Measurements from ENCODE around the gene RHEX. TPM values are rescaled to one million over a fixed set of nuclear protein-coding genes. Genes with fewer than 3 reads are reported as not detected.

The RHEX gene
- total and polyA plus RNA-seq, 2 of the 13 experiments (the other 11 are each of a cell fraction or from before 2014, with no cell fraction given) = 1.4 to 2.7 TPM

DNA sequence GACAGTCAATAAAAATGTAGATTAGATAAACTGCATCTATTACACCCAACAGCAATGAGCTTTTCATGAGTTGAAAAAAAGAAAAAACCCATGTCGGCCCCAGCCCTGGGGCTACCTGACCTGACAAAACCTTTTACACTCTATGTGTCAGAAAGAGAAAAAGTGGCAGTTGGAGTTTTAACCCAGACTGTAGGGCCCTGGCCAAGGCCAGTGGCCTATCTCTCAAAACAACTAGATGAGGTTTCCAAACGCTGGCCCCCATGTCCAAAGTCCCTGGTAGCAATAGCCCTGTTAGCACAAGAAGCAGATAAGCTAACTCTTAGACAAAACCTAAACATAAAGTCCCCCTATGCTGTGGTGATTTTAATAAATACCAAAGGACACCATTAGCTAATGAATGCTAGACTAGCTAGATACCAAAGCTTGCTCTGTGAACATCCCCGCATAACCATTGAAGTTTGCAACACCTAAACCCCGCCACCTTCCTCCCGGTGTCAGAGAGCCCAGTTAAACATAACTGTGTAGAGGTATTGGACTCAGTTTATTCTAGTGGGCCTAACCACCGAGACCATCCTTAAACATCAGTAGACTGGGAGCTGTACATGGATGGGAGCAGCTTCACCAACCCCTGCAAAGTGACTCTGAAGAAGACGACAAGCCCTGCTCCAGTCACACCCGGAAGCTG is 2.8 kb downstream of the RHEX start (continued):
- TF ChIP-seq ZSCAN25 (CRISPR knock-in tag; IDR thresholded peaks at IDR 0.05) = peak; percentile 45; the same call in 1 of the 2 replicates
- TF ChIP-seq, protein P1, sequence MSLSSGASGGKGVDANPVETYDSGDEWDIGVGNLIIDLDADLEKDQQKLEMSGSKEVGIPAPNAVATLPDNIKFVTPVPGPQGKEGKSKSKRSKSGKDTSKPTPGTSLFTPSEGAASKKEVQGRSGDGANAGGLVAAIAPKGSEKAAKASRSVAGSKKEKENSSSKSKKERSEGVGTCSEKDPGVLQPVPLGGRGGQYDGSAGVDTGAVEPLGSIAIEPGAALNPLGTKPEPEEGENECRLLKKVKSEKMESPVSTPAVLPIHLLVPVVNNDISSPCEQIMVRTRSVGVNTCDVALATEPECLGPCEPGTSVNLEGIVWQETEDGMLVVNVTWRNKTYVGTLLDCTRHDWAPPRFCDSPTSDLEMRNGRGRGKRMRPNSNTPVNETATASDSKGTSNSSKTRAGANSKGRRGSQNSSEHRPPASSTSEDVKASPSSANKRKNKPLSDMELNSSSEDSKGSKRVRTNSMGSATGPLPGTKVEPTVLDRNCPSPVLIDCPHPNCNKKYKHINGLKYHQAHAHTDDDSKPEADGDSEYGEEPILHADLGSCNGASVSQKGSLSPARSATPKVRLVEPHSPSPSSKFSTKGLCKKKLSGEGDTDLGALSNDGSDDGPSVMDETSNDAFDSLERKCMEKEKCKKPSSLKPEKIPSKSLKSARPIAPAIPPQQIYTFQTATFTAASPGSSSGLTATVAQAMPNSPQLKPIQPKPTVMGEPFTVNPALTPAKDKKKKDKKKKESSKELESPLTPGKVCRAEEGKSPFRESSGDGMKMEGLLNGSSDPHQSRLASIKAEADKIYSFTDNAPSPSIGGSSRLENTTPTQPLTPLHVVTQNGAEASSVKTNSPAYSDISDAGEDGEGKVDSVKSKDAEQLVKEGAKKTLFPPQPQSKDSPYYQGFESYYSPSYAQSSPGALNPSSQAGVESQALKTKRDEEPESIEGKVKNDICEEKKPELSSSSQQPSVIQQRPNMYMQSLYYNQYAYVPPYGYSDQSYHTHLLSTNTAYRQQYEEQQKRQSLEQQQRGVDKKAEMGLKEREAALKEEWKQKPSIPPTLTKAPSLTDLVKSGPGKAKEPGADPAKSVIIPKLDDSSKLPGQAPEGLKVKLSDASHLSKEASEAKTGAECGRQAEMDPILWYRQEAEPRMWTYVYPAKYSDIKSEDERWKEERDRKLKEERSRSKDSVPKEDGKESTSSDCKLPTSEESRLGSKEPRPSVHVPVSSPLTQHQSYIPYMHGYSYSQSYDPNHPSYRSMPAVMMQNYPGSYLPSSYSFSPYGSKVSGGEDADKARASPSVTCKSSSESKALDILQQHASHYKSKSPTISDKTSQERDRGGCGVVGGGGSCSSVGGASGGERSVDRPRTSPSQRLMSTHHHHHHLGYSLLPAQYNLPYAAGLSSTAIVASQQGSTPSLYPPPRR (CRISPR knock-in tag; IDR thresholded peaks at IDR 0.05; ENCODE audit: borderline replicate concordance) = peak; percentile 67; the same call in 1 of the 2 replicates
- TF ChIP-seq MEIS1 (CRISPR knock-in tag; IDR thresholded peaks at IDR 0.05; ENCODE audit: borderline replicate concordance) = peak; percentile 22; the same call in 1 of the 2 replicates
- TF ChIP-seq SRF (IDR thresholded peaks at IDR 0.05; ENCODE audit: low read depth, low read length) = 0 out of 2 replicates have a peak, but pooled peaks have one; percentile 13
- TF ChIP-seq, protein P2, sequence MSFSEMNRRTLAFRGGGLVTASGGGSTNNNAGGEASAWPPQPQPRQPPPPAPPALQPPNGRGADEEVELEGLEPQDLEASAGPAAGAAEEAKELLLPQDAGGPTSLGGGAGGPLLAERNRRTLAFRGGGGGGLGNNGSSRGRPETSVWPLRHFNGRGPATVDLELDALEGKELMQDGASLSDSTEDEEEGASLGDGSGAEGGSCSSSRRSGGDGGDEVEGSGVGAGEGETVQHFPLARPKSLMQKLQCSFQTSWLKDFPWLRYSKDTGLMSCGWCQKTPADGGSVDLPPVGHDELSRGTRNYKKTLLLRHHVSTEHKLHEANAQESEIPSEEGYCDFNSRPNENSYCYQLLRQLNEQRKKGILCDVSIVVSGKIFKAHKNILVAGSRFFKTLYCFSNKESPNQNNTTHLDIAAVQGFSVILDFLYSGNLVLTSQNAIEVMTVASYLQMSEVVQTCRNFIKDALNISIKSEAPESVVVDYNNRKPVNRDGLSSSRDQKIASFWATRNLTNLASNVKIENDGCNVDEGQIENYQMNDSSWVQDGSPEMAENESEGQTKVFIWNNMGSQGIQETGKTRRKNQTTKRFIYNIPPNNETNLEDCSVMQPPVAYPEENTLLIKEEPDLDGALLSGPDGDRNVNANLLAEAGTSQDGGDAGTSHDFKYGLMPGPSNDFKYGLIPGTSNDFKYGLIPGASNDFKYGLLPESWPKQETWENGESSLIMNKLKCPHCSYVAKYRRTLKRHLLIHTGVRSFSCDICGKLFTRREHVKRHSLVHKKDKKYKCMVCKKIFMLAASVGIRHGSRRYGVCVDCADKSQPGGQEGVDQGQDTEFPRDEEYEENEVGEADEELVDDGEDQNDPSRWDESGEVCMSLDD (CRISPR knock-in tag; IDR thresholded peaks at IDR 0.05; ENCODE audit: borderline replicate concordance) = 0 out of 2 replicates have a peak, but pooled peaks have one; percentile 83
- peak; percentile 71; the same call in 1 of the 2 replicates for TF ChIP-seq GFI1 (CRISPR knock-in tag; IDR thresholded peaks at IDR 0.05; ENCODE audit: borderline replicate concordance)
- TF ChIP-seq ZMYM4 (CRISPR knock-in tag; IDR thresholded peaks at IDR 0.05) = peak; percentile 77
- TF ChIP-seq, protein P3, sequence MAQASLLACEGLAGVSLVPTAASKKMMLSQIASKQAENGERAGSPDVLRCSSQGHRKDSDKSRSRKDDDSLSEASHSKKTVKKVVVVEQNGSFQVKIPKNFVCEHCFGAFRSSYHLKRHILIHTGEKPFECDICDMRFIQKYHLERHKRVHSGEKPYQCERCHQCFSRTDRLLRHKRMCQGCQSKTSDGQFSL (CRISPR knock-in tag; IDR thresholded peaks at IDR 0.05) = peak; percentile 56; the same call in 1 of the 2 replicates
- peak; percentile 46; the same call in 1 of the 2 replicates for TF ChIP-seq TBX3 (IDR thresholded peaks at IDR 0.05; ENCODE audit: borderline replicate concordance)
- peak; percentile 66 for TF ChIP-seq PPARG (CRISPR knock-in tag; conservative IDR thresholded peaks at IDR 0.05)
- TF ChIP-seq, protein P4, sequence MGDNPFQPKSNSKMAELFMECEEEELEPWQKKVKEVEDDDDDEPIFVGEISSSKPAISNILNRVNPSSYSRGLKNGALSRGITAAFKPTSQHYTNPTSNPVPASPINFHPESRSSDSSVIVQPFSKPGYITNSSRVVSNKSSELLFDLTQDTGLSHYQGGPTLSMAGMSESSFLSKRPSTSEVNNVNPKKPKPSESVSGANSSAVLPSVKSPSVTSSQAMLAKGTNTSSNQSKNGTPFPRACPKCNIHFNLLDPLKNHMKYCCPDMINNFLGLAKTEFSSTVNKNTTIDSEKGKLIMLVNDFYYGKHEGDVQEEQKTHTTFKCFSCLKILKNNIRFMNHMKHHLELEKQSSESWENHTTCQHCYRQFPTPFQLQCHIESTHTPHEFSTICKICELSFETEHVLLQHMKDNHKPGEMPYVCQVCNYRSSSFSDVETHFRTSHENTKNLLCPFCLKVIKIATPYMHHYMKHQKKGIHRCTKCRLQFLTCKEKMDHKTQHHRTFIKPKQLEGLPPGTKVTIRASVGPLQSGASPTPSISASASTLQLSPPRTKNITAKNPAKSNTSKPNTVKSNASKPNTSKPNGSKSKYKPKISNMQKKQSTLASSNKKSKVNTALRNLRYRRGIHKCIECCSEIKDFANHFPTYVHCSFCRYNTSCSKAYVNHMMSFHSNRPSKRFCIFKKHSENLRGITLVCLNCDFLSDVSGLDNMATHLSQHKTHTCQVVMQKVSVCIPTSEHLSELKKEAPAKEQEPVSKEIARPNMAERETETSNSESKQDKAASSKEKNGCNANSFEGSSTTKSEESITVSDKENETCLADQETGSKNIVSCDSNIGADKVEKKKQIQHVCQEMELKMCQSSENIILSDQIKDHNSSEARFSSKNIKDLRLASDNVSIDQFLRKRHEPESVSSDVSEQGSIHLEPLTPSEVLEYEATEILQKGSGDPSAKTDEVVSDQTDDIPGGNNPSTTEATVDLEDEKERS (CRISPR knock-in tag; IDR thresholded peaks at IDR 0.05) = peak; percentile 75; the same call in 1 of the 2 replicates
- TF ChIP-seq, protein P5, sequence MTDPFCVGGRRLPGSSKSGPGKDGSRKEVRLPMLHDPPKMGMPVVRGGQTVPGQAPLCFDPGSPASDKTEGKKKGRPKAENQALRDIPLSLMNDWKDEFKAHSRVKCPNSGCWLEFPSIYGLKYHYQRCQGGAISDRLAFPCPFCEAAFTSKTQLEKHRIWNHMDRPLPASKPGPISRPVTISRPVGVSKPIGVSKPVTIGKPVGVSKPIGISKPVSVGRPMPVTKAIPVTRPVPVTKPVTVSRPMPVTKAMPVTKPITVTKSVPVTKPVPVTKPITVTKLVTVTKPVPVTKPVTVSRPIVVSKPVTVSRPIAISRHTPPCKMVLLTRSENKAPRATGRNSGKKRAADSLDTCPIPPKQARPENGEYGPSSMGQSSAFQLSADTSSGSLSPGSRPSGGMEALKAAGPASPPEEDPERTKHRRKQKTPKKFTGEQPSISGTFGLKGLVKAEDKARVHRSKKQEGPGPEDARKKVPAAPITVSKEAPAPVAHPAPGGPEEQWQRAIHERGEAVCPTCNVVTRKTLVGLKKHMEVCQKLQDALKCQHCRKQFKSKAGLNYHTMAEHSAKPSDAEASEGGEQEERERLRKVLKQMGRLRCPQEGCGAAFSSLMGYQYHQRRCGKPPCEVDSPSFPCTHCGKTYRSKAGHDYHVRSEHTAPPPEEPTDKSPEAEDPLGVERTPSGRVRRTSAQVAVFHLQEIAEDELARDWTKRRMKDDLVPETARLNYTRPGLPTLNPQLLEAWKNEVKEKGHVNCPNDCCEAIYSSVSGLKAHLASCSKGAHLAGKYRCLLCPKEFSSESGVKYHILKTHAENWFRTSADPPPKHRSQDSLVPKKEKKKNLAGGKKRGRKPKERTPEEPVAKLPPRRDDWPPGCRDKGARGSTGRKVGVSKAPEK (CRISPR knock-in tag; IDR thresholded peaks at IDR 0.05; ENCODE audit: borderline replicate concordance) = peak; percentile 65; the same call in 1 of the 2 replicates

Data from HepG2 (cell line).